ENCODE measurements around the gene HMCN1.

GRCh38 chr1:186086583-186086982 lies 352.4 kb downstream of the HMCN1 start:
- TF ChIP-seq EP300 (IDR thresholded peaks at IDR 0.05; ENCODE audit: borderline replicate concordance in 1 of 2, low read depth in 1 of 2, low read length in 1 of 2) (no peak), SIN3A (IDR thresholded peaks at IDR 0.05; ENCODE audit: borderline replicate concordance, low read depth, low read length) (no peak), FOXJ3 (CRISPR knock-in tag; IDR thresholded peaks at IDR 0.05) (no peak), RXRA (IDR thresholded peaks at IDR 0.05; ENCODE audit: borderline replicate concordance, low read depth) (no peak), TEAD4 (IDR thresholded peaks at IDR 0.05; ENCODE audit: borderline replicate concordance, insufficient read depth) (no peak), NFIC (IDR thresholded peaks at IDR 0.05; ENCODE audit: borderline replicate concordance) (no peak), GABPA (IDR thresholded peaks at IDR 0.05; ENCODE audit: low read depth) (no peak), RAD21 (IDR thresholded peaks at IDR 0.05; ENCODE audit: low read length) (no peak), CTCF (IDR thresholded peaks at IDR 0.05) (no peak), ZBTB33 (IDR thresholded peaks at IDR 0.05; ENCODE audit: borderline replicate concordance, low read depth) (no peak), EZH2phosphoT487 (IDR thresholded peaks at IDR 0.05; ENCODE audit: borderline replicate concordance, low read depth) (no peak)
